GM18526 (cell line): ENCODE results near the gene GHR.

ENCODE experiments used
- POLR2A ChIP-seq: IDR thresholded peaks from 3 replicates; pipeline ENCODE4 v1.6.1; 2011; ENCODE audit not compliant: insufficient read length; ENCODE audit errors: extremely low read depth

The GHR gene

DNA sequence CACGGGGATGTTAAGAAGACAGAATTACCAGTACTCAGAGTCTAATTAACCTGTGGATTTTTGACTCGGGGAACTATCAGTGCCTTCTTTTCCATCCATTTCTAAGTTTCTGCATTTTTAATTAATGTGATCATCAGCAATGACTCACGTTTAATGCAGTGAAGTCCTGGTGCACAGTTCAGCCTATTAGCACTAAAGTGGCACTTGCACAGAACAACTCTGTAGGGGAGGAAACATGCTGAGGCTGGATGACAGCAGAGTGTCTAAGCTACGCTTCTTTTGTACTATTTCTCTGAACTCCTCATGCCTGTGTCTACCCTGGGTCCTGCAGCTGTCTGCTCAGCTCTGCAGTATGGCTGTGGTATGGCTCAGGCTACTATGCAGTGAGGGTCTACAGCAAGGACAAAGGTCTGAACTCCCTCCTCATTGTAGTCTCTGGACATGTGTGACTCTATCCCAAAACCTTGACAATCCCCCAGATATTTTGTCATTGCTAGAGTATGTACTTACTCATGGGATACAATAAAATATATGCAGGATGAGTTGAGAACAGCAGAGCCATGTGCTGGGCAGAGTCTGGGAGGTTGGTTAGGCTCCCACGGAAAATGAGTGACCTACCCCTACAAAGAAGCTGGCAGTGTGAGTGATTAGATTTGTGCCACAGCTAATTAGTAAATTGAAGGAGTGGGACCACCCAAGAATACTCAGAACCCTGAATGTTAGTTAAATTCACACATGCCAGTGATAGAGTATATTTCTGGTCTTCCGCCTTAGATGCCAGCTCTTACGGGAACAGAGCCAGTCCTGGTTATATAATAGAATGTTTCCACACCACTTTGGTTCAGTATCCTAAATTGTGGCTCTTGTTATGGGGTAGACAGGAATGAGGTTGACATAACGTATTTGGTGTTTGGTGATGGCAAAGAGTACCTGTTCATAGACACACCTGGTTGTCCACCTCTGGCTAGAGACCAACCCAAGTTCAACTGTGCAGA lies 148.0 kb downstream of the GHR start:
- no peak for TF ChIP-seq POLR2A

DNA sequence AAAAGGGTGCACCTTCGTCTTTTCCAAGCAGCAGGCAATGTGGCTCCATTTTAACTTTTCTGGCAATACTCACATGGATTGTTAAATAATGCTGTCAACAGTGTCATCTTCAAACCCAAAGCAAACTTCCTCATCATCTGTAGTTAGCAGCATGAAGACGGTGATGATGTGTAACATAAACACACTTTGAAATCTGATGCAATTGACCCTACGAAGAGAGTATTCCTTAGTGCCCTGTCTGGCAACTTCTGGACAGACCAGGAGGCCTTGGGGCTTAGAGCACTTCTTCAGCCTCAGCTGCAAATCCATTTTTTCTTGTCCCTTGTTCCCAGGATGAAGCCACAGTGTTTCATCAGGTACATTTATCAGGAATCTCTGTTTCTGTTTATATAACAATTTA lies 149.1 kb downstream of the GHR start:
- TF ChIP-seq POLR2A, result no peak

DNA sequence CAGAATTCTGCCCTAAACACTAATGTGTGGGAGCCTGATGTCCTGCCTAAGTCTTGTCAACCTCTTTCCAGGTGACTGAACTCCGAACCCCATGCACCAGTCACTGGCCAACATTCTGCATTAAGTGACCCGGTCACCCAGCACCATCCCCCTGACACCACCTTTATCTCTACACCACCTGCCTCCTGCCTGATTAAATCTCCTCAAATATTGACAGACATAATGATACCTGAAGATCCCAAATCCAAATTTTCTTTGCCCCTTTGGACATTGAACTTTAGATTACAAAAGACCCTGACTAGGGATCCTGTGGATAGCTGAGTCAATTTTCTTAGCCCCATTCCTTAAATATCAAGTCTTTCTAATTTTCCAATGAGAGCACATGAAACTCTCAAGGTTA lies 150.1 kb downstream of the GHR start:
- TF ChIP-seq POLR2A, result no peak

GRCh38 chr5:42579320-42579719 lies 156.1 kb downstream of the GHR start:
- no peak for TF ChIP-seq POLR2A

GRCh38 chr5:42581845-42582244 lies 158.6 kb downstream of the GHR start:
- TF ChIP-seq POLR2A, result no peak

DNA sequence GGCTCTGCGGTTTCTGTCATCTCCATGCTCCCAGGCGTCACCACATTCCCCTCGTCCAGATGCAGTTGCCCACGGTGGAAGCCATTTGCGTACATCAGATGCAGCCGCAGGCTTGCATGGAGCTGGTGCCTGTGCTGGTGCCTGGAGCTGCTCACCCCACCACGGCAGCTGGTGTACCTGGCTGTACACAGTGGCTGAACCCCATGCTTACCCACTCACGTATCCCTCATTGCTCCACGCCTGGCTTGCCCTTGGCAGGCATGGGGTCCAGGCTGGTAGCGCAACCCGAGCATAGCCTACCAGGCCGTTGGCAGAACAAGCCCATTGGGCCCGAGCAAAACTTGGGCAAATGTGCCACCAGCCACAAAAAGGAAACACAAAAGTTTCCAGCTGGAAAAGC lies 159.5 kb downstream of the GHR start:
- no peak for TF ChIP-seq POLR2A

GRCh38 chr5:42583322-42583721 lies 160.1 kb downstream of the GHR start:
- no peak for TF ChIP-seq POLR2A

GRCh38 chr5:42586625-42587024 lies 163.4 kb downstream of the GHR start:
- TF ChIP-seq POLR2A, result no peak

- no peak for TF ChIP-seq POLR2A
Measured at GRCh38 chr5:42587096-42587723, 164.0 kb downstream of the GHR start.

DNA sequence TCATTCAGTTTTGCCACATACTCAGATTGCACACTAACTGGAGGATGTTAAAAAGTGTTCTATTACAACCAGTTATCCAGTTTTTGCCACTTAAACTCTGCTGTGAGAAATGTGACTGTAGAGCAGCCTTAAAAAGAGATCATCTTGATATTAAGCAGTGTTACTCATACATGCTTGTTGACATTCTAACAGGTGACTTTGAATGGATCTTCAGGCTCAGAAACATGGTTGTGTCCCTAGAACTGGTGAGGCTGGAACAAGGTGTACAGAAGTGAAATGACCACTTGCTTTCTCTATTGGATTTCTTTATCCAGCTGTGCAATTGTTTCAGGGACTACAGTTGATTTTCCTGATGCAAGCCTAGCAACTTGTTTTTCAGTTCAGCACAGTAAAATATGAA lies 167.3 kb downstream of the GHR start:
- no peak for TF ChIP-seq POLR2A

- TF ChIP-seq POLR2A, result no peak
Measured at GRCh38 chr5:42591015-42591414, 167.8 kb downstream of the GHR start.

GRCh38 chr5:42592401-42593140 lies 169.3 kb downstream of the GHR start:
- TF ChIP-seq POLR2A, result no peak

DNA sequence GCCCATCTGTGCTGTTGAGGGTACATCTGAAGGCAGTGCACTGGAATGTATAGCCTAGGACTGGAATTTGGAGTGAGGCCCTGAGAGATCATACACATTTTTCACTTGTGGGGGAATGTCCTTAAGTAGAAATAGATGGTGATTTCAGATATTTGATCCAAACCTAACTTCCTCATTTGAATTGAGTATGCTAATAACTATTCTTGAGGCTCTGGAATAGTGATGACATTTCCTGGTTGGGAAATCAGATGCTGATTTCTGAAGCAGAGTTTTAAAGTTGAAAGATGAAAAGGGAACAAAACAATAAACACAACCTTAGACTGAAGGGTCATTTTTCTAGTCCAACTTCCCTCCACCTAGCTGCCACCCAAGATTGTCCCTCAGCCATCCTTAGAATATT lies 170.4 kb downstream of the GHR start:
- TF ChIP-seq POLR2A, result no peak

DNA sequence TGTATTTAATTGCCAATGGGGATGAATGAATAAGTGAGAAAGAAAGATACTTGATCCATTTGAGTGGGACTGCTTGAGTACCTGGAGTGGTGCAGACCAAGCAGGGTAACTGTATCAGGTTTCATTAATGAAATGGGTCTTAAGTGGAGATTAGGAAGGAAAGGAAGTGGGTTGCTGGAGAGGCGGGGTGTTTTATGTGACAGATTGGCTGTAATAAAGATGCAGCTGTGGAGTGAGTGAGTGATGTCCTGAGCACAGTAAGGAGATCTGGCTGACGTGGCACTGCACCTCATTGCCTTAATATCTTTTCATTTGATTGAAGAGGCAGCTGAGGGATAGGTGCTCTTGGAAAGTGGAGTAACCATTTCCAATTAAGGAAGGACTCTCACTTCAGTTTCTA lies 172.4 kb downstream of the GHR start:
- no peak for TF ChIP-seq POLR2A

DNA sequence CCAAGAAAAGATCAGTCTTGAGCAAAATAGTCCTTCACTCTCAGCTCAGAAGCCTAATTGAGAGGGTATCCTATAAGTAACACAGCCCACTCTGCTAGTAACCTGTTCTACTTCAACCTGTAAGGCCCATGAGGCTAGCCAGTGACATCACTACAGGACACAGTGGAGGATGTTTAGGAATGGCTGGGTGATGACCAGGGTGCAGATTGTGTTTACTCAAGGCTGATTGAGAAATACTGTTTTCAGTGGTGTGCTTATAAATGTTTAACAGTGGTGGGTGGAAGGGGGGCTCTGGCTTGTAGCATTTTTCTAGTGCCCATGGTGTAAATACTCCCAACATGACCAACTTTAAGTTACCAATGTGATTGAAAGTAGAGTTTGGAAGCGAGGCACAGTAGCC lies 173.6 kb downstream of the GHR start:
- TF ChIP-seq POLR2A, result no peak
